Posterior cingulate gyrus (tissue), 11 donors: ENCODE results near the gene RC3H1.
A peak's percentile ranks its signal among the peaks of the same experiment; 100 is the strongest.
"Not testable (repeated sequence)": the region's sequence is repeated elsewhere in the genome, so short reads cannot be mapped to it uniquely, and the experiment has no call there.

Experiments
- DNase-seq, 10 donors: peaks; one replicate each; pipeline versions ENCODE4 v3.0.0 to v3.0.0-alpha.2; 2020 to 2021; ENCODE audit warnings: mixed read lengths in 3 of 10
- intact Hi-C: fragments of 100-400 bp; cut with DNase I; formaldehyde crosslinking; loops from one replicate; pipeline ENCODE4 v1.15.1; 2023

The RC3H1 gene

GRCh38 chr1:174031099-174031498 is 8.9 kb upstream of the RC3H1 start:
- DNase-seq = no peak
- intact Hi-C loops = no loop called here

GRCh38 chr1:174028495-174028894 is 6.3 kb upstream of the RC3H1 start:
- intact Hi-C loops = no loop called here
- DNase-seq = no peak

- no peak for DNase-seq
- intact Hi-C loops = loop anchor here (5.0 kb wide), 3 partner anchors 134 to 546 kb away; partner anchors contain the start of genes GAS5, PRDX6, RABGAP1L and ZBTB37
These were observed 1.3 kb upstream of the RC3H1 start for GRCh38 chr1:174023440-174023839.

GRCh38 chr1:174022976-174023277 is 770 bp upstream of the RC3H1 start:
- intact Hi-C loops = loop anchor here (5.0 kb wide), 3 partner anchors 134 to 546 kb away; partner anchors contain the start of genes GAS5, PRDX6, RABGAP1L and ZBTB37
- no peak for DNase-seq

- intact Hi-C loops = loop anchor here (5.0 kb wide), 3 partner anchors 136 to 544 kb away; partner anchors contain the start of genes GAS5, PRDX6, RABGAP1L and ZBTB37
- peak in 6 of 10 donors; percentile 28 to 84 (median 36) for DNase-seq
These were observed 522 bp downstream of the RC3H1 start for GRCh38 chr1:174021591-174022079.

- DNase-seq = no peak
These were observed 3.6 kb downstream of the RC3H1 start for GRCh38 chr1:174018565-174018964.

GRCh38 chr1:174017231-174017970 is 4.8 kb downstream of the RC3H1 start:
- intact Hi-C loops = loop anchor here (5.0 kb wide), 1 partner anchor 140 kb away; no protein-coding TSS in a partner anchor
- DNase-seq = no peak

More at GRCh38 chr1:174018565-174018964, 3.6 kb downstream of the RC3H1 start:
- intact Hi-C loops = loop anchor here (5.0 kb wide), 1 partner anchor 141 kb away; no protein-coding TSS in a partner anchor

- intact Hi-C loops = no loop called here
- DNase-seq = no peak
These were observed 8.2 kb downstream of the RC3H1 start for GRCh38 chr1:174013864-174014418.

- intact Hi-C loops = no loop called here
- DNase-seq = no peak
These were observed 13.2 kb downstream of the RC3H1 start for GRCh38 chr1:174008979-174009378.

GRCh38 chr1:174008269-174008668 is 13.9 kb downstream of the RC3H1 start:
- intact Hi-C loops = no loop called here
- DNase-seq = no peak

GRCh38 chr1:174007851-174008250 is 14.3 kb downstream of the RC3H1 start:
- no peak for DNase-seq
- intact Hi-C loops = no loop called here

- DNase-seq = no peak
- intact Hi-C loops = no loop called here
These were observed 17.1 kb downstream of the RC3H1 start for GRCh38 chr1:174005032-174005431.

- no peak for DNase-seq
- intact Hi-C loops = no loop called here
These were observed 18.3 kb downstream of the RC3H1 start for GRCh38 chr1:174003867-174004266.

GRCh38 chr1:174001573-174001972 is 20.6 kb downstream of the RC3H1 start:
- no peak for DNase-seq

GRCh38 chr1:174000371-174000770 is 21.8 kb downstream of the RC3H1 start:
- DNase-seq = no peak
- intact Hi-C loops = no loop called here

More at GRCh38 chr1:174001573-174001972, 20.6 kb downstream of the RC3H1 start:
- intact Hi-C loops = no loop called here

GRCh38 chr1:173997791-173998190 is 24.4 kb downstream of the RC3H1 start:
- no peak for DNase-seq
- intact Hi-C loops = no loop called here

- intact Hi-C loops = no loop called here
- no peak for DNase-seq
These were observed 25.2 kb downstream of the RC3H1 start for GRCh38 chr1:173996995-173997394.

- intact Hi-C loops = no loop called here
These were observed 26.7 kb downstream of the RC3H1 start for GRCh38 chr1:173995475-173995874.

GRCh38 chr1:173993948-173994347 is 28.2 kb downstream of the RC3H1 start:
- intact Hi-C loops = not testable (repeated sequence)
- peak in 1 of 10 donors; percentile 63 for DNase-seq

More at GRCh38 chr1:173995475-173995874, 26.7 kb downstream of the RC3H1 start:
- no peak for DNase-seq

- intact Hi-C loops = no loop called here
- no peak for DNase-seq
These were observed 34.1 kb downstream of the RC3H1 start for GRCh38 chr1:173988068-173988467.

GRCh38 chr1:173986951-173987350 is 35.2 kb downstream of the RC3H1 start:
- intact Hi-C loops = no loop called here
- DNase-seq = no peak

- no peak for DNase-seq
- intact Hi-C loops = no loop called here
These were observed 51.9 kb downstream of the RC3H1 start for GRCh38 chr1:173970252-173970651.
